Activated CD8-positive, alpha-beta memory T cell treated with anti-CD3 and anti-CD28 coated beads, Interleukin-2, amount 50 U/mL, for 48 hours (primary cell): ENCODE measurements around the gene WDR5B.
A peak's percentile ranks its signal among the peaks of the same experiment; 100 is the strongest.
"Not testable (repeated sequence)": the region's sequence is repeated elsewhere in the genome, so short reads cannot be mapped to it uniquely, and the experiment has no call there.

Source experiments
- DNase-seq: peaks from one replicate; pipeline ENCODE4 v3.0.0-alpha.2; 2020

The WDR5B gene

GRCh38 chr3:122415762-122416654 lies at the start of gene WDR5B:
Gene WDR5B (minus strand): TSS chr3:122416062. CDS start chr3:122415528, 534 bp downstream.
- DNase-seq, result peak; percentile 99

- no peak for DNase-seq
Observed at GRCh38 chr3:122464659-122465058, 48.8 kb upstream of the WDR5B start.

DNA sequence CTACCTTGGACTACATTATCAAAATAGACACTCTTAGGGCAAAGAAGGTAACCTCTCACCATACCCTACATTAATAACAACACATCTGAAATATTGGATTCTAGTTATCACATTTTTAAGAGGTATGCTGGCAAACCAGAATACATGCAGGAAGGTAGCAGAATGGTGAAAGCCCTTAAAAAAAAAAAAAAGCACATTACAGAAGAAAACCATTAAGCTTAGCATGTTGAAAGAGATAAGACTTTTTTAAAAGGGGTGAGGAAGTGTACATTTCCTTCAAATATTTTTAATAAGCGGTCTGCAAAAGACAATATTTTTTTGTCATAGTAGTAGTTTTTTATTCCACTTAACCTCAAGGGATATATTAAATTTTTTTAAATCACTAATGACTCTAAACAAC lies 46.5 kb upstream of the WDR5B start:
- DNase-seq, result no peak

- no peak for DNase-seq
Observed at GRCh38 chr3:122461806-122462205, 45.9 kb upstream of the WDR5B start.

- DNase-seq, result no peak
Observed at GRCh38 chr3:122458992-122459391, 43.1 kb upstream of the WDR5B start.

DNA sequence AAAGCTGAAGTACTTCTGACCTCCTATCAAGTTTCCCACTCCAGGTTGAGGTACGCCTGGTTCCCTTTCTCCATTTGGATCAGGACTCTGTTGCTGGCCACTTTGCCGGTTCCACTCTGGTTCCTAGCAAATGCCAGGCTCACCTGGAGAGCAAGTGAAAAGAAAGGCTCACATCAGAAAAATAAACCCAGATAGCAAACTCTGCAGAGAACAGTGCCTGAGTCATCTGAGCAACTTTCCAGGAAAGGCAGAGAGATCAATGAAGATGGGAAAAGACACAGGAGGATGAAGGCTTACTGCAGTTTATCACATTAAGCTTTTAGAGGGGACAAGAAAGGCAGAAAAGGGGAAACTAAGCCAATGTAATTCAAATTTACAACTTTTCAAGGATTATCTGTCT lies 41.8 kb upstream of the WDR5B start:
- no peak for DNase-seq

- no peak for DNase-seq
Observed at GRCh38 chr3:122456074-122456473, 40.2 kb upstream of the WDR5B start.

DNA sequence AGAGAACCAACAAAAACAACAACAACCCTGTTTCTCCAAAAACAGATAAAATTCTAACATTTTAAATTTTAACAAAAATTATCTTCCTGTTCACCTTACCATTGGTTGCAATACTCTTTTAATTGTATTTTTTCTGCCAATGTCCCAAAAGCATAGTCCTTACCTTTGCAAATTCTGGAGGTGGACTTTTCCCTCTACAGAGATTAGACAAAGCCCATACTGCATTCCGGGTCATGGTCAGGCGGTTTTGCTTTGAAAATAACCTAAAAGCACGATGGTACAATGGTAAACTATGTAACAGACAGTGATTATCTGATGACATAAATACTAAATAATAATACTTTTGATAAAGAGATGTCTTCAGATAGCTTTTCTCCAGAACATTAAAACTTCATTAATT lies 35.5 kb upstream of the WDR5B start:
- no peak for DNase-seq

- not testable (repeated sequence) for DNase-seq
Observed at GRCh38 chr3:122448218-122448617, 32.4 kb upstream of the WDR5B start.

DNA sequence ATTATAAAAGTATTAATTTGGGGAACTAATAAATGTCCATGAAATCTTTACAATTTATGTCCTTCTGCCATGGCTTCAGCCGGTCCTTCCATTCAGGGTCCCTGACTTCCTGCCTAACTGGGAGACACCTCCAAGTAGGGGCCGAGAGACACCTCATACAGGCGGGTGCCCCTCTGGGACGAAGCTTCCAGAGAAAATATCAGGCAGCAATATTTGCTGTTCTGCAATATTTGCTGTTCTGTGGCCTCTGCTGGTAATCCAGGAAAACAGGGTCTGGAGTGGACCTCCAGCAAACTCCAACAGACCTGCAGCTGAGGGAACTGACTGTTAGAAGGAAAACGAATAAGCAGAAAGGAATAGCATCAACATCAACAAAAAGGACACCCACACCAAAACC lies 28.6 kb upstream of the WDR5B start:
- not testable (repeated sequence) for DNase-seq

- not testable (repeated sequence) for DNase-seq
Observed at GRCh38 chr3:122443762-122444490, 28.1 kb upstream of the WDR5B start.

- DNase-seq, result no peak
Observed at GRCh38 chr3:122443090-122443489, 27.2 kb upstream of the WDR5B start.

- no peak for DNase-seq
Observed at GRCh38 chr3:122435950-122436349, 20.1 kb upstream of the WDR5B start.

DNA sequence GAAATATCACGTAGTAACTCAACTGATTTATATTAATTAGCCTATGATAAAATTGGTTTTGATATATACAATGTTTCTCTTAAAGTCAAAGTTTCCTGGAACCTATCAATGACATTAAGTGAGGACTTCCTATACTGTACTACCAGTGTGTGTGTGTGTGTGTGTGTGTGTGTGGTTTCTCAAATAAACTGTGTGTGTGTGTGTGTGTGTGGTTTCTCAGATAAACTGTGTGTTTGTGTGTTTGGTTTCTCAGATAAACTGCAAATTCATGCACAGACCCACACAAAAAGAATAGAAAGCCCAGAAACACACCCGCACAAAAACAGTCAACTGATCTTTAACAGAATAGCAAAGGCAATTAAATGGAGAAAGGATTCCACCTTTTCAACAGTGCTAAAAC lies 14.5 kb upstream of the WDR5B start:
- DNase-seq, result no peak

- DNase-seq, result no peak
Observed at GRCh38 chr3:122427857-122428471, 12.1 kb upstream of the WDR5B start.

DNA sequence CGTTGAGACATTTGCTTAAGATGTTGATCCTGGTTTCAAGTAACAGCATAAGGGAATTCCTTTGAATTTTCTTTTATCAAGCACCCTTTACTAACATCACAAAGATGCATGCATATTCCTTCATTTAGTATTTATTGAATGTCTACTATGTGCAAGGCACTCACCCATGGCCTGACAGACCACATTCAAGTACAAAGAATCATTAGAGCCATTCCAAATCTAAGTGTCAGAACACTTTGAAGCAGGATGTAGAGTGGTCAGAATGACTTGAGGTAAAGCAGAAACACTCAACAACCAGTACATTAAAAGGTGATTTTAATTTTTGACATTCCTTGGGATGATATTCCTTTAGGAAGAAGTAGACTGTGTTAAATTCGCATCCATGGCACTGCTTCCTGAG lies 6.0 kb upstream of the WDR5B start:
- DNase-seq, result no peak

DNA sequence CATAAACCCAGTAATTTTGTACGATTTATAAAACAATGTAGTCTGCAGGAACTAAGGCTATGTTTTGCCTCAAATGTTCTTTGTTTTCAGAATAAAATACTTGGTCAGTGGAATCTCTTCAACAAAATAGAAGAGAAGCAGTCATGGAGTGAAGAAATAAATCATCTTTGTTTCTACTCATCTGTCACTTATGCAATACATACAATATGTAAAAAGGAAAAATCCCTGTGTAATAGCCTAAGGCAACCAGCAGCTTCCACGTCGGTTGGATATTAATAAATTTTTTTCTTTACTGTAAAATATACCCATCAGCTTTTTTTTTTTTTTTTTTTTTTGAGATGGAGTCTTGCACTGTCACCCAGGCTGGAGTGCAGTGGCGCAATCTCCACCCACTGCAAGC lies 5.2 kb upstream of the WDR5B start:
- DNase-seq, result no peak

DNA sequence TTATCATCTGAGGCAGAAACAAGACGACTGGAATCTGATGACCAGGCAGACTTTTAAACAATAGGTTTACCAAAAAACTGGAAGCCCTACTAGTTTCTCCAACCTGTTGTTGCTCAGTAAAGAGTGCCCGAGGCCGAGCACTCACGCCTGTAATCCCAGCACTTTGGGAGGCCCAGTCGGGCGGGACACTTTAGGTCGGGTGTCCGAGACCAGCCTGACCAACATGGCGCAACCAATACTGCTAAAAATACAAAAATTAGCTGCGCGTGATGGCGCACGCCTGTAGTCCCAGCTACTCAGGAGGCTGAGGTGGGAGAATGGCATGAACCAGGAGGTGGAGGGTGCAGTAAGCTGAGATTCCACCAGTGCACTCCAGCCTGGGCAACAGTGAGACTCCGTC lies 1.1 kb upstream of the WDR5B start:
- DNase-seq, result no peak

DNA sequence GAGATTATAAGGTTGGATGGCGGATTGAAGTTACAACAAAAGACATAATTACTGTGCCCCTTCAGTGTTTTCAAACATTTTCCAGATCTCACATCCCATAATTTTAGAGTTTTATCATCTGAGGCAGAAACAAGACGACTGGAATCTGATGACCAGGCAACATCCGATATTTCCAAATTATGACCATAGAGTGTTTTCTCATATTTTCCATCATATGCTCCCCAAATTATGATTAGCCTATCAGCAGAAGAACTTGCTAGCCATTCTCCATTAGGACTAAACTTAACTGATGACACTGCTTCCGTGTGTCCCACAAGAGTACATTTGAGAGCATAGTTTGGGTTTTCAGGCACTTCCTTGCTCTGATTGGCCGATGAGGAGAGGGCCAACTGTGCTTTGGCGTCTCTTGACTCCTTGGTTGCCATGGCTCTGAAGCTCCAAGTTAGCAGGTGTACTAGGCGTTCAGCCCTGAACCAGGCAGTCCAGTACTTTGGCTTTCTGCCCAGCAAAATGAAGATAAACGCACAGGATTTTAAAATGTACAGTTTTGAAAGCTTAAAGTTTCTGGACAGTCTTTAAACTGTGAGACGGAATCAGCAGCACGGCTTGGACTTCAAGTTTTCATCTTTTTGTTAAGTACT lies 638 bp downstream of the WDR5B start:
- DNase-seq, result peak; percentile 72

GRCh38 chr3:122414391-122414790 lies 1.5 kb downstream of the WDR5B start:
- no peak for DNase-seq

DNA sequence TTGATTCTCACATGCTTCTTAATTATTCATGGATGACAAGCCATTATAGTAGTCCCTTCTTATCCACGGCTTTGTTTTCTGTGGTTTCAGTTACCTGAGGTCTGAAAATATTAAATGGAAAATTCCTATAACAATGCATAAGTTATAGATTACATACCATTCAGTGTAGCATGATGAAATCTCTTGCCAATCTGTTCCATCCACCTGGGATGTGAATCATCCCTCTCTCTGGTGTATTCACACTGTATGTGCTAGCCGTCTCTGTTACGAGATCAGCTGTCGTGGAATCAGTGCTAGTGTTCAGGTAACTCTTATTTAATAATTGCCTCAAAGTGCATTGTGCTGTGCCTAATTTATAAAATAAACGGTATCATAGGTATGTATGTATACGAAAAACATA lies 5.2 kb downstream of the WDR5B start:
- no peak for DNase-seq

GRCh38 chr3:122410111-122410510 lies 5.8 kb downstream of the WDR5B start:
- DNase-seq, result no peak

- no peak for DNase-seq
Observed at GRCh38 chr3:122409446-122409845, 6.4 kb downstream of the WDR5B start.
